H1 (cell line): ENCODE data around the gene GGTLC2. TPM values are rescaled to one million over a fixed set of nuclear protein-coding genes. Genes with fewer than 3 reads are reported as not detected.

ENCODE experiments used
- CTCF ChIA-PET: fragments of 300-600 bp; sonication (Branson Sonifier 250); formaldehyde crosslinking; loops from one replicate; lab custom pipeline; 2021; ENCODE audit not compliant: partially characterized antibody; lab: Charles Lee
- POLR2A ChIA-PET: fragments of 300-600 bp; sonication (Branson Sonifier 250); formaldehyde crosslinking; loops from one replicate; lab custom pipeline; 2021; ENCODE audit warnings: inconsistent platforms; ENCODE audit not compliant: partially characterized antibody; lab: Charles Lee
- DNase-seq, 2 experiments: peaks; one replicate each; pipeline versions ENCODE4 v3.0.0 to v3.0.0-alpha.2; 2010 to 2022; ENCODE audit warnings: low spot score in 2 of 2, low read depth in 1 of 2, mixed read lengths in 1 of 2
- FAIRE-seq: peaks from 2 replicates; lab custom pipeline; 2011; peaks lifted over from hg19 to GRCh38; lab: Jason Lieb, UNC
- H2AFZ ChIP-seq: 2 replicates; pipeline ENCODE4 v1.8.1; 2012; ENCODE audit warnings: low read length, inconsistent platforms
- H2AK5ac ChIP-seq: 2 replicates; pipeline ENCODE4 v1.6.1; 2013; ENCODE audit warnings: low read depth, low read length
- H2BK120ac ChIP-seq: replicated peaks from 2 replicates; pipeline ENCODE3; 2013; ENCODE audit warnings: low read depth, low read length, inconsistent platforms
- H2BK12ac ChIP-seq: 2 replicates; pipeline ENCODE4 v1.6.1; 2013; ENCODE audit warnings: low read depth, low read length
- H2BK15ac ChIP-seq: 2 replicates; pipeline ENCODE4 v1.6.1; 2013; ENCODE audit warnings: low read length
- H2BK20ac ChIP-seq: 2 replicates; pipeline ENCODE4 v1.6.1; 2013; ENCODE audit warnings: low read length
- H2BK5ac ChIP-seq: 2 replicates; pipeline ENCODE4 v1.6.1; 2013; ENCODE audit warnings: low read depth, low read length
- H3K14ac ChIP-seq: 2 replicates; pipeline ENCODE4 v1.6.1; 2013; ENCODE audit warnings: inconsistent platforms; ENCODE audit not compliant: insufficient read length
- H3K18ac ChIP-seq: 2 replicates; pipeline ENCODE4 v1.6.1; 2013; ENCODE audit warnings: low read length; ENCODE audit errors: extremely low read depth
- H3K23ac ChIP-seq: 2 replicates; pipeline ENCODE4 v1.6.1; 2013; ENCODE audit warnings: inconsistent platforms; ENCODE audit not compliant: insufficient read length
- H3K23me2 ChIP-seq: 2 replicates; pipeline ENCODE4 v1.6.1; 2013; ENCODE audit warnings: low read depth, low read length
- H3K27ac ChIP-seq: 2 replicates; pipeline ENCODE4 v1.6.1; 2011; ENCODE audit warnings: low read depth, low read length, inconsistent platforms
- H3K27me3 ChIP-seq, 4 experiments: replicated peaks in 1 of 4; 1 replicate in 1 of 4; 2 replicates in 3 of 4; pipeline versions ENCODE4 v1.6.1 to v1.8.1; 2011 to 2013; ENCODE audit warnings: low read length in 3 of 4, mild to moderate bottlenecking in 3 of 4, inconsistent platforms in 2 of 4, mixed read lengths in 2 of 4, moderate library complexity in 1 of 4; ENCODE audit not compliant: control insufficient read depth in 3 of 4, insufficient read depth in 3 of 4; ENCODE audit errors: extremely low read depth in 1 of 4
- H3K36me3 ChIP-seq, 4 experiments: 2 replicates each; pipeline versions ENCODE4 v1.6.1 to v1.8.1; 2011 to 2013; ENCODE audit warnings: mild to moderate bottlenecking in 4 of 4, low read length in 3 of 4, moderate library complexity in 2 of 4, control low read depth in 1 of 4, inconsistent platforms in 1 of 4; ENCODE audit not compliant: insufficient read depth in 4 of 4, control insufficient read depth in 2 of 4
- H3K4ac ChIP-seq: replicated peaks from 2 replicates; pipeline ENCODE3; 2013; ENCODE audit warnings: low read length, low read depth, mixed read lengths, inconsistent platforms; ENCODE audit not compliant: insufficient read length
- H3K4me1 ChIP-seq, 4 experiments: replicated peaks in 1 of 4; 1 replicate in 1 of 4; 2 replicates in 3 of 4; pipeline versions ENCODE4 v1.6.1 to v1.8.1; 2011 to 2013; ENCODE audit warnings: low read length in 3 of 4, inconsistent platforms in 2 of 4, mixed read lengths in 1 of 4; ENCODE audit not compliant: insufficient read depth in 4 of 4, control insufficient read depth in 3 of 4
- H3K4me2 ChIP-seq, 2 experiments: 2 replicates each; pipeline versions ENCODE4 v1.6.1 to v1.8.1; 2011 to 2013; ENCODE audit warnings: low read depth in 2 of 2, low read length in 2 of 2, control low read depth in 1 of 2, inconsistent platforms in 1 of 2, mild to moderate bottlenecking in 1 of 2; ENCODE audit not compliant: insufficient read depth in 1 of 2
- H3K4me3 ChIP-seq, 4 experiments: fragments of 200-600, 300-600 bp in 1 of 4; sonication (generic), shearing (Covaris generic), sonication (Bioruptor Twin) in 1 of 4; 2 replicates each; pipeline versions ENCODE4 v1.5.1 to v1.8.1; 2011 to 2016; ENCODE audit warnings: low read length in 4 of 4, low read depth in 3 of 4, control low read depth in 2 of 4, inconsistent platforms in 2 of 4, mild to moderate bottlenecking in 2 of 4, mixed read lengths in 1 of 4, moderate library complexity in 1 of 4; ENCODE audit not compliant: insufficient read depth in 2 of 4; ENCODE audit errors: extremely low read depth in 1 of 4
- H3K56ac ChIP-seq: replicated peaks from 2 replicates; pipeline ENCODE3; 2013; ENCODE audit warnings: low read depth, mild to moderate bottlenecking, mixed read lengths, low read length, inconsistent platforms; ENCODE audit not compliant: insufficient read length
- H3K79me1 ChIP-seq: 2 replicates; pipeline ENCODE4 v1.6.1; 2013; ENCODE audit warnings: low read depth, low read length, control low read depth
- H3K79me2 ChIP-seq, 2 experiments: 2 replicates each; pipeline versions ENCODE4 v1.6.1 to v1.8.1; 2012 to 2013; ENCODE audit warnings: low read length in 2 of 2, mild to moderate bottlenecking in 2 of 2, inconsistent platforms in 1 of 2; ENCODE audit not compliant: insufficient read depth in 2 of 2, control insufficient read depth in 1 of 2
- H3K9ac ChIP-seq, 4 experiments: replicated peaks in 1 of 4; 1 replicate in 1 of 4; 2 replicates in 3 of 4; pipeline versions ENCODE4 v1.6.1 to v1.8.1; 2011 to 2013; ENCODE audit warnings: low read depth in 3 of 4, low read length in 3 of 4, control low read depth in 2 of 4, mild to moderate bottlenecking in 2 of 4, moderate library complexity in 2 of 4, inconsistent platforms in 1 of 4; ENCODE audit errors: extremely low read depth in 1 of 4
- H3K9me3 ChIP-seq, 2 experiments: 2 replicates each; pipeline versions ENCODE4 v1.6.1 to v1.8.1; 2012 to 2013; ENCODE audit warnings: mild to moderate bottlenecking in 2 of 2, moderate library complexity in 2 of 2, control low read depth in 1 of 2, inconsistent platforms in 1 of 2, low read depth in 1 of 2, low read length in 1 of 2, mixed read lengths in 1 of 2; ENCODE audit not compliant: insufficient read depth in 2 of 2
- H4K20me1 ChIP-seq, 2 experiments: replicated peaks in 1 of 2; 2 replicates each; pipeline versions ENCODE3 to v1.8.1; 2011 to 2013; ENCODE audit warnings: inconsistent platforms in 2 of 2, low read length in 2 of 2, mild to moderate bottlenecking in 1 of 2; ENCODE audit not compliant: insufficient read depth in 2 of 2, control insufficient read depth in 1 of 2
- H4K5ac ChIP-seq: 2 replicates; pipeline ENCODE4 v1.6.1; 2013; ENCODE audit warnings: low read length, low read depth, mixed read lengths, inconsistent platforms; ENCODE audit not compliant: insufficient read length
- H4K8ac ChIP-seq: 2 replicates; pipeline ENCODE4 v1.8.0; 2013; ENCODE audit warnings: mild to moderate bottlenecking, moderate library complexity, low read length, inconsistent platforms; ENCODE audit not compliant: insufficient read depth; ENCODE audit errors: extremely low read depth
- H4K91ac ChIP-seq: replicated peaks from 2 replicates; pipeline ENCODE3; 2013; ENCODE audit warnings: low read length, mixed read lengths, inconsistent platforms; ENCODE audit not compliant: insufficient read length
- ATF2 ChIP-seq: IDR thresholded peaks from 2 replicates; pipeline ENCODE4 v1.6.1; 2012; ENCODE audit warnings: low read length, inconsistent platforms
- BCL11A ChIP-seq, 2 experiments: IDR thresholded peaks; one replicate each; pipeline ENCODE4 v1.6.1; 2011; ENCODE audit warnings: low read depth in 2 of 2, low read length in 2 of 2, mild to moderate bottlenecking in 2 of 2
- CEBPB ChIP-seq: IDR thresholded peaks from 2 replicates; pipeline ENCODE4 v1.6.1; 2012; ENCODE audit warnings: low read depth, low read length
- CREB1 ChIP-seq: IDR thresholded peaks from 2 replicates; pipeline ENCODE4 v1.6.1; 2012; ENCODE audit warnings: inconsistent platforms
- GABPA ChIP-seq: IDR thresholded peaks from 2 replicates; pipeline ENCODE4 v1.6.1; 2011; ENCODE audit warnings: mild to moderate bottlenecking, low read length, moderate library complexity, borderline replicate concordance; ENCODE audit not compliant: insufficient read depth
- KDM4A ChIP-seq: IDR thresholded peaks from one replicate; pipeline ENCODE4 v1.7.1; 2012; ENCODE audit warnings: low read depth, mild to moderate bottlenecking, moderate library complexity, low read length, inconsistent platforms; ENCODE audit not compliant: severe bottlenecking
- SIN3A ChIP-seq, 2 experiments: IDR thresholded peaks in 1 of 2; conservative IDR thresholded peaks in 1 of 2; 2 replicates each; pipeline ENCODE4 v1.6.1; 2011 to 2012; ENCODE audit warnings: low read length in 2 of 2, improper control_type of control experiment in 1 of 2, low read depth in 1 of 2, mild to moderate bottlenecking in 1 of 2
- SP4 ChIP-seq: IDR thresholded peaks from 2 replicates; pipeline ENCODE4 v1.6.1; 2012; ENCODE audit warnings: low read length, inconsistent platforms
- SRF ChIP-seq: IDR thresholded peaks from 2 replicates; pipeline ENCODE4 v1.6.1; 2011; ENCODE audit warnings: mild to moderate bottlenecking, low read depth, low read length, moderate library complexity
- TEAD4 ChIP-seq: IDR thresholded peaks from 2 replicates; pipeline ENCODE4 v1.6.1; 2012; ENCODE audit warnings: low read depth, low read length, inconsistent platforms, mixed read lengths
- WGBS, 2 experiments: shearing (Covaris generic) in 1 of 2; methylation state at CpG; one replicate each; pipeline versions ENCODE4 v1.1.6 to v1.1.7; 2013 to 2015; ENCODE audit warnings: low lambda C conversion rate in 2 of 2, mixed read lengths in 2 of 2, inconsistent platforms in 1 of 2, low coverage in 1 of 2, missing lambda C conversion rate in 1 of 2; ENCODE audit not compliant: insufficient replicate concordance in 2 of 2, insufficient coverage in 1 of 2, insufficient read length in 1 of 2; ENCODE audit errors: extremely low coverage in 1 of 2, missing lambda C conversion rate in 1 of 2; 5-methylcytosine and 5-hydroxymethylcytosine counted together
- polyA plus RNA-seq, 7 experiments: library from polyadenylated mRNA; depleted of rRNA in 3 of 7; stranded (reverse) in 5 of 7; unstranded in 2 of 7; fragments of >200 nt in 5 of 7; fragments of 200-250 nt in 2 of 7; gene quantifications; 1 replicate in 5 of 7; 2 replicates in 1 of 7; 4 replicates in 1 of 7; pipeline versions ENCODE4 v1.2.1 to v1.2.3, GENCODE V29; 2011 to 2013; ENCODE audit warnings: missing spikeins in 2 of 7, mixed read lengths in 2 of 7
- total RNA-seq: library from RNA; stranded (reverse); fragmentation: NEBNext Ultra II Directional; extraction: Animal tissue kit (Norgen Biotek cat#: 25700); gene quantifications from 2 replicates; pipeline ENCODE4 v1.2.1, GENCODE V29; 2021

The GGTLC2 gene
- total and polyA plus RNA-seq, 2 of the 8 experiments (the other 6 are each of a cell fraction or from before 2014, with no cell fraction given) = not detected

DNA sequence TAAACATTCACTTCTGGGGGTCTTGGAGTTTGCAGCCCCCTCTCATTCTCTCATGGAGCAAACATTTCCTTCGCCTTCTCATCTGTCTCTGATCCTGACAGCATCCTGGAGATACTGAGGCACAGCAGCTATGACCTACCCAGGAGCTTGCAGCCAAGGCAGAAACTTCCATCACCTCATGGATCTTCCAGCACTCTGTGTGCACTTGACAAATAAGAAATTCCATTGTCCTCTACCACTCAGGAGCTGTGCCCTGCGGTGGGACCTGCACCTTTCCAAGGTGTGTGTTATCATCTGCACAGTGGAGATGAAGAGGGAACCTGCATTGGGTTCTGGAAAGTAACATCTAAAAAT lies 49.1 kb downstream of the GGTLC2 start:
- Histone ChIP-seq H3K18ac (no peak overlapping the region), H3K4me3 (no peak overlapping the region), H4K91ac (no peak overlapping the region), H4K20me1 (peaks cover 0 to 2% of the 10 kb centered on the region in 2 experiments), H3K36me3 (no peaks in the 10 kb centered on the region), H4K8ac (no peak overlapping the region), H3K27me3 (peaks cover 23 to 53% (median 45%) of the 10 kb centered on the region in 4 experiments; a peak in 5 of 7 replicates), H3K4me1 (no peaks in the 10 kb centered on the region; a peak in 1 of 7 replicates), H2BK20ac (no peak overlapping the region), H3K4ac (no peak overlapping the region), H2BK15ac (no peak overlapping the region), H3K56ac (no peak overlapping the region), H3K4me2 (no peak overlapping the region), H2BK120ac (no peak overlapping the region), H3K9me3 (peaks cover 22 to 72% of the 10 kb centered on the region in 2 experiments), H2AFZ (no peak overlapping the region), H3K23ac (no peak overlapping the region), H3K79me2 (no peaks in the 10 kb centered on the region), H3K14ac (no peak overlapping the region), H2AK5ac (no peak overlapping the region), H3K79me1 (no peaks in the 10 kb centered on the region), H4K5ac (no peak overlapping the region), H3K27ac (no peak overlapping the region), H3K23me2 (no peaks in the 10 kb centered on the region), H2BK5ac (no peak overlapping the region), H3K9ac (no peak overlapping the region), H2BK12ac (no peak overlapping the region)
- ChIA-PET CTCF (interaction anchor here (1.3 kb wide), 1 partner anchor 58 kb away, joined by 3 read pairs; no protein-coding TSS in a partner anchor), POLR2A (no interaction called here)
- WGBS, 2 experiments = 56% methylated on average over 2 of the region's 2 CpGs; no CpG with 5 or more reads in 1 of the 2 experiments
- DNase-seq (no peak), FAIRE-seq (no peak)
- TF ChIP-seq ATF2 (no peak), SP4 (no peak), GABPA (no peak), SRF (no peak), SIN3A (conservative IDR thresholded peaks at IDR 0.05 in 1 of 2, IDR thresholded peaks at IDR 0.05 in 1 of 2; ENCODE audit: low read depth in 1 of 2, low read length in 2 of 2) (no peak), CEBPB (no peak), KDM4A (no peak), TEAD4 (no peak), BCL11A (IDR thresholded peaks at IDR 0.05; ENCODE audit: low read depth in 2 of 2, low read length in 2 of 2) (no peak), CREB1 (no peak)
